ENCODE results near the gene LAMA2.

- TF ChIP-seq YY1 (IDR thresholded peaks at IDR 0.05; ENCODE audit: insufficient read depth, insufficient read length) (no peak), ZNF274 (IDR thresholded peaks at IDR 0.05; ENCODE audit: low read depth, low read length) (no peak), SUZ12 (IDR thresholded peaks at IDR 0.05; ENCODE audit: extremely low read depth, insufficient read depth, insufficient read length) (no peak)
Observed at GRCh38 chr6:129417416-129418086, 534.6 kb downstream of the LAMA2 start.

Measured in NT2/D1 (cell line).